Trophoblast cell (in vitro differentiated cells and primary cell): Measurements from ENCODE around the gene MACROD2.

Source experiments
- DNase-seq, 2 donors: peaks; one replicate each; pipeline ENCODE4 v3.0.0-alpha.2; 2016
- H2AFZ ChIP-seq: 2 replicates; pipeline ENCODE4 v1.6.1; 2013; ENCODE audit warnings: low read length, moderate library complexity, mild to moderate bottlenecking; ENCODE audit not compliant: insufficient read depth, poor library complexity
- H2AK5ac ChIP-seq: 2 replicates; pipeline ENCODE4 v1.6.1; 2013; ENCODE audit warnings: mild to moderate bottlenecking, low read length
- H2BK120ac ChIP-seq: 2 replicates; pipeline ENCODE4 v1.6.1; 2013; ENCODE audit warnings: low read length, mild to moderate bottlenecking, moderate library complexity; ENCODE audit not compliant: insufficient read depth, poor library complexity
- H2BK12ac ChIP-seq: 2 replicates; pipeline ENCODE4 v1.6.1; 2013; ENCODE audit warnings: mild to moderate bottlenecking, low read length, moderate library complexity
- H2BK5ac ChIP-seq: 2 replicates; pipeline ENCODE4 v1.6.1; 2013; ENCODE audit warnings: low read length, low read depth, moderate library complexity, mild to moderate bottlenecking; ENCODE audit not compliant: poor library complexity
- H3K14ac ChIP-seq: 2 replicates; pipeline ENCODE4 v1.6.1; 2013; ENCODE audit warnings: mild to moderate bottlenecking, low read length
- H3K18ac ChIP-seq: 2 replicates; pipeline ENCODE4 v1.6.1; 2013; ENCODE audit warnings: mild to moderate bottlenecking, low read length
- H3K23ac ChIP-seq: 2 replicates; pipeline ENCODE4 v1.6.1; 2013; ENCODE audit warnings: low read length
- H3K27ac ChIP-seq: 2 replicates; pipeline ENCODE4 v1.5.1; 2013; ENCODE audit warnings: low read depth, mild to moderate bottlenecking, inconsistent platforms, low read length, moderate library complexity
- H3K27me3 ChIP-seq: 2 replicates; pipeline ENCODE4 v1.6.1; 2013; ENCODE audit warnings: inconsistent platforms, mild to moderate bottlenecking, low read length, moderate library complexity; ENCODE audit not compliant: insufficient read depth
- H3K36me3 ChIP-seq, 2 experiments: 1 replicate in 1 of 2; 2 replicates in 1 of 2; pipeline ENCODE4 v1.6.1; 2013; ENCODE audit warnings: low read length in 2 of 2, mild to moderate bottlenecking in 2 of 2, moderate library complexity in 1 of 2; ENCODE audit not compliant: insufficient read depth in 2 of 2, control insufficient read depth in 1 of 2
- H3K4ac ChIP-seq: 2 replicates; pipeline ENCODE4 v1.6.1; 2013; ENCODE audit warnings: low read depth, mild to moderate bottlenecking, low read length, moderate library complexity
- H3K4me1 ChIP-seq, 2 experiments: 1 replicate in 1 of 2; 2 replicates in 1 of 2; pipeline ENCODE4 v1.6.1; 2013; ENCODE audit warnings: low read length in 2 of 2, mild to moderate bottlenecking in 2 of 2, moderate library complexity in 1 of 2; ENCODE audit not compliant: insufficient read depth in 2 of 2, control insufficient read depth in 1 of 2
- H3K4me2 ChIP-seq: 2 replicates; pipeline ENCODE4 v1.6.1; 2013; ENCODE audit warnings: inconsistent platforms, mild to moderate bottlenecking, low read length, moderate library complexity
- H3K4me3 ChIP-seq: 2 replicates; pipeline ENCODE4 v1.5.1; 2013; ENCODE audit warnings: mild to moderate bottlenecking, low read depth, low read length, inconsistent platforms
- H3K79me1 ChIP-seq: one replicate; pipeline ENCODE4 v1.6.1; 2013; ENCODE audit warnings: low read length
- H3K79me2 ChIP-seq: 2 replicates; pipeline ENCODE4 v1.6.1; 2013; ENCODE audit warnings: low read length, mild to moderate bottlenecking; ENCODE audit not compliant: control insufficient read depth, insufficient read depth, poor library complexity
- H3K9ac ChIP-seq: 2 replicates; pipeline ENCODE4 v1.6.1; 2013; ENCODE audit warnings: mild to moderate bottlenecking, low read length
- H3K9me3 ChIP-seq: 2 replicates; pipeline ENCODE4 v1.6.1; 2013; ENCODE audit warnings: low read depth, mild to moderate bottlenecking, control low read depth, inconsistent platforms, low read length; ENCODE audit not compliant: insufficient read depth
- H4K12ac ChIP-seq: 2 replicates; pipeline ENCODE4 v1.6.1; 2013; ENCODE audit warnings: low read depth, mild to moderate bottlenecking, low read length, moderate library complexity
- H4K8ac ChIP-seq: 2 replicates; pipeline ENCODE4 v1.6.1; 2013; ENCODE audit warnings: low read depth, mild to moderate bottlenecking, low read length, moderate library complexity
- H4K91ac ChIP-seq: one replicate; pipeline ENCODE4 v1.6.1; 2013; ENCODE audit warnings: low read depth, mild to moderate bottlenecking, low read length, moderate library complexity
- WGBS: extraction: QIAGEN DNeasy Blood & Tissue Kit; methylation state at CpG from one replicate; pipeline ENCODE4 v1.1.7; 2013; ENCODE audit warnings: missing lambda C conversion rate; ENCODE audit not compliant: insufficient read length, insufficient coverage; ENCODE audit errors: extremely low coverage; 5-methylcytosine and 5-hydroxymethylcytosine counted together

MACROD2 gene

GRCh38 chr20:15336011-15336410 is 1340.7 kb downstream of the MACROD2 start:
- WGBS, result no CpG with 5 or more reads among the region's 2 CpGs
- no peak for DNase-seq
- no peak overlapping the region for H3K18ac ChIP-seq
- H3K23ac ChIP-seq, result no peak overlapping the region
- no peak overlapping the region for H2BK120ac ChIP-seq
- H3K14ac ChIP-seq, result no peak overlapping the region
- H3K79me2 ChIP-seq, result no peaks in the 10 kb centered on the region
- no peak overlapping the region for H4K8ac ChIP-seq
- no peak overlapping the region for H2AFZ ChIP-seq
- H3K9ac ChIP-seq, result no peak overlapping the region
- no peak overlapping the region for H4K91ac ChIP-seq
- no peak overlapping the region for H3K27ac ChIP-seq
- H2BK12ac ChIP-seq, result no peak overlapping the region
- H3K4me1 ChIP-seq, result peaks cover 0 to 3% of the 10 kb centered on the region in 2 experiments
- no peaks in the 10 kb centered on the region for H3K27me3 ChIP-seq
- H3K4me3 ChIP-seq, result no peak overlapping the region
- H3K36me3 ChIP-seq, result no peaks in the 10 kb centered on the region
- no peak overlapping the region for H3K4me2 ChIP-seq
- H2AK5ac ChIP-seq, result no peak overlapping the region
- no peak overlapping the region for H2BK5ac ChIP-seq
- H4K12ac ChIP-seq, result no peak overlapping the region
- H3K9me3 ChIP-seq, result no peaks in the 10 kb centered on the region
- no peaks in the 10 kb centered on the region for H3K79me1 ChIP-seq
- H3K4ac ChIP-seq, result no peak overlapping the region

- H3K36me3 ChIP-seq, result no peaks in the 10 kb centered on the region
- H4K91ac ChIP-seq, result no peak overlapping the region
- H2BK5ac ChIP-seq, result no peak overlapping the region
- H3K27me3 ChIP-seq, result no peaks in the 10 kb centered on the region
- no peak overlapping the region for H3K23ac ChIP-seq
- H2BK120ac ChIP-seq, result no peak overlapping the region
- H4K8ac ChIP-seq, result no peak overlapping the region
- no CpG with 5 or more reads among the region's 5 CpGs for WGBS
- H3K9me3 ChIP-seq, result no peaks in the 10 kb centered on the region
- no peak overlapping the region for H3K4me3 ChIP-seq
- no peak overlapping the region for H4K12ac ChIP-seq
- no peaks in the 10 kb centered on the region for H3K79me2 ChIP-seq
- H3K4me1 ChIP-seq, result peaks cover 0 to 3% of the 10 kb centered on the region in 2 experiments
- no peak overlapping the region for H3K27ac ChIP-seq
- no peaks in the 10 kb centered on the region for H3K79me1 ChIP-seq
- no peak overlapping the region for H3K4me2 ChIP-seq
- H3K14ac ChIP-seq, result no peak overlapping the region
- no peak overlapping the region for H2AK5ac ChIP-seq
- H3K9ac ChIP-seq, result no peak overlapping the region
- H2AFZ ChIP-seq, result no peak overlapping the region
- H3K18ac ChIP-seq, result no peak overlapping the region
- DNase-seq, result no peak
- H2BK12ac ChIP-seq, result no peak overlapping the region
- H3K4ac ChIP-seq, result no peak overlapping the region
Observed at GRCh38 chr20:15336536-15336935, 1341.2 kb downstream of the MACROD2 start.

GRCh38 chr20:15339264-15339663 is 1343.9 kb downstream of the MACROD2 start:
- Histone ChIP-seq H3K23ac (no peak overlapping the region), H3K79me2 (no peaks in the 10 kb centered on the region), H3K14ac (no peak overlapping the region), H3K9me3 (no peaks in the 10 kb centered on the region), H2AFZ (no peak overlapping the region), H3K4me3 (no peak overlapping the region), H3K9ac (no peak overlapping the region), H2AK5ac (no peak overlapping the region), H2BK12ac (no peak overlapping the region), H2BK5ac (no peak overlapping the region), H3K79me1 (no peaks in the 10 kb centered on the region), H4K8ac (no peak overlapping the region), H4K12ac (no peak overlapping the region), H3K4me2 (no peak overlapping the region), H3K4ac (no peak overlapping the region), H3K36me3 (no peaks in the 10 kb centered on the region), H3K27ac (no peak overlapping the region), H3K4me1 (peaks cover 0 to 3% of the 10 kb centered on the region in 2 experiments), H3K18ac (no peak overlapping the region), H3K27me3 (no peaks in the 10 kb centered on the region), H2BK120ac (no peak overlapping the region), H4K91ac (no peak overlapping the region)
- WGBS, result no CpG with 5 or more reads among the region's 3 CpGs
- DNase-seq, result no peak

GRCh38 chr20:15342991-15343523 is 1347.7 kb downstream of the MACROD2 start:
- Histone ChIP-seq H3K14ac (no peak overlapping the region), H3K4me1 (no peaks in the 10 kb centered on the region), H3K9me3 (peaks cover 2% of the 10 kb centered on the region), H3K27ac (no peak overlapping the region), H3K4me3 (no peak overlapping the region), H3K23ac (no peak overlapping the region), H2BK120ac (no peak overlapping the region), H4K91ac (no peak overlapping the region), H4K12ac (no peak overlapping the region), H3K9ac (no peak overlapping the region), H2BK12ac (no peak overlapping the region), H3K27me3 (no peaks in the 10 kb centered on the region), H3K79me1 (no peaks in the 10 kb centered on the region), H4K8ac (no peak overlapping the region), H2BK5ac (no peak overlapping the region), H2AFZ (no peak overlapping the region), H3K36me3 (no peaks in the 10 kb centered on the region), H3K4ac (no peak overlapping the region), H3K18ac (no peak overlapping the region), H3K79me2 (no peaks in the 10 kb centered on the region), H3K4me2 (no peak overlapping the region), H2AK5ac (no peak overlapping the region)
- WGBS, result no CpG with 5 or more reads among the region's 3 CpGs
- no peak for DNase-seq
